Uterus (tissue), 2 donors: Measurements from ENCODE around the gene RIC1.

Experiments used
- CTCF ChIP-seq, 4 experiments: fragments of 200-600 bp in 2 of 4; fragments of 450-650 bp in 2 of 4; sonication (generic) in 2 of 4; IDR thresholded peaks; one replicate each; pipeline ENCODE4 v1.5.1; 2016 to 2019; ENCODE audit warnings: antibody characterized with exemption in 4 of 4, mild to moderate bottlenecking in 2 of 4, moderate library complexity in 1 of 4
- POLR2A ChIP-seq, 2 donors: fragments of 450-650 bp; IDR thresholded peaks; one replicate each; pipeline ENCODE4 v1.6.1; 2016; ENCODE audit warnings: antibody characterized with exemption in 2 of 2, mild to moderate bottlenecking in 1 of 2, moderate library complexity in 1 of 2

- TF ChIP-seq CTCF (IDR thresholded peaks at IDR 0.05) = no peak
- TF ChIP-seq POLR2A (IDR thresholded peaks at IDR 0.05) = no peak
Measured at GRCh38 chr9:5790923-5791322, 162.0 kb downstream of the RIC1 start.
